Loucy (cell line): ENCODE results near the gene FTCDNL1.

Experiments
- CTCF ChIP-seq: fragments of 200-600 bp; sonication (generic); conservative IDR thresholded peaks from 2 replicates; pipeline ENCODE4 v1.5.1; 2014; ENCODE audit warnings: mild to moderate bottlenecking, antibody characterized with exemption, low read length
- EZH2phosphoT487 ChIP-seq: fragments of 200-600 bp; IDR thresholded peaks from 2 replicates; pipeline ENCODE4 v1.6.1; 2018; ENCODE audit warnings: antibody characterized with exemption, mild to moderate bottlenecking, moderate library complexity, borderline replicate concordance

DNA sequence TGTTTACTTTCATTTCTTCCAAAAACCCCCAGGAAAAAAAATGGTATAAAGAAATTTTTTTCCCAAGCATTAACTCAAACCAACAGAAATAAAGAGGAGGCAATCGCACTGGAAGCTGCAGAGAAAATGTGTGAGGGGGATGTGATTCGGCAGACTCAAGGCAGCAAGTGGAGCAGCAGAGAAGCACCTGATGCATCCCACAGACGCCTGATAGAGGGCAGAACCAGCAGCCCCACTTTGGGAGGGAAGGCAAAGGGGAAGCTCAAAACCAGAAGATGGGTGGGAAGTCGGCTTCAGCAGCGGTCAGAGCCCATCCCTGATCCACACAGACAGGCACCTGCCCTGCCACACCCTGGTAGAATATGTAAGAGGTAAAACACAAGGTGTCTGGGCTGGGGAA lies 12.6 kb downstream of the FTCDNL1 start:
- no peak for TF ChIP-seq CTCF
- TF ChIP-seq EZH2phosphoT487, result no peak
